ENCODE measurements around the gene RASGRF2.

RASGRF2 gene

DNA sequence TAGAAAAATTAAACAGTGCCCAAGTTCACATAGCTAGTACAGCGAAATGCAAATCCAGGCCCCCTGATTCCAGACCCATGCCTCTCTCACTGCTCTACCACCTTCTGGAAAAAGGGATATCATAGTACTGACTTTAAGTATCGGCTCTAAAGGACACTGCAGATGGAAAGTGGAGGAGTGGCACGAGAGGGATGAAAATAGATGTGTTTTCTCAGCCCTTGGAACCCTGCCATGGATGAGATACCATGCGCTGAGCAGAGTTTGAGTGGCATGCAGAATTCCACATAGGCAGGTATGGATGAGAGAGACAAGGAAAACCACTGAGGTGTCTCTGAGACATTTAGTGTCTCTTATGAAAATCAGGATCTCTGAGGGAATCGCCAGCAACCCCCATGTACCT, 291.8 kb downstream of the RASGRF2 start:
- no peak overlapping the region for H3K27ac ChIP-seq (replicated peaks)
- TF ChIP-seq SPI1 (IDR thresholded peaks at IDR 0.05; ENCODE audit: borderline replicate concordance, low read depth) (no peak), POLR2AphosphoS5 (IDR thresholded peaks at IDR 0.05; ENCODE audit: low read depth) (no peak), CTCF (IDR thresholded peaks at IDR 0.05; ENCODE audit: insufficient read depth, low read length) (no peak), GABPA (IDR thresholded peaks at IDR 0.05; ENCODE audit: low read depth) (no peak)
- TF ChIP-seq, protein P1, sequence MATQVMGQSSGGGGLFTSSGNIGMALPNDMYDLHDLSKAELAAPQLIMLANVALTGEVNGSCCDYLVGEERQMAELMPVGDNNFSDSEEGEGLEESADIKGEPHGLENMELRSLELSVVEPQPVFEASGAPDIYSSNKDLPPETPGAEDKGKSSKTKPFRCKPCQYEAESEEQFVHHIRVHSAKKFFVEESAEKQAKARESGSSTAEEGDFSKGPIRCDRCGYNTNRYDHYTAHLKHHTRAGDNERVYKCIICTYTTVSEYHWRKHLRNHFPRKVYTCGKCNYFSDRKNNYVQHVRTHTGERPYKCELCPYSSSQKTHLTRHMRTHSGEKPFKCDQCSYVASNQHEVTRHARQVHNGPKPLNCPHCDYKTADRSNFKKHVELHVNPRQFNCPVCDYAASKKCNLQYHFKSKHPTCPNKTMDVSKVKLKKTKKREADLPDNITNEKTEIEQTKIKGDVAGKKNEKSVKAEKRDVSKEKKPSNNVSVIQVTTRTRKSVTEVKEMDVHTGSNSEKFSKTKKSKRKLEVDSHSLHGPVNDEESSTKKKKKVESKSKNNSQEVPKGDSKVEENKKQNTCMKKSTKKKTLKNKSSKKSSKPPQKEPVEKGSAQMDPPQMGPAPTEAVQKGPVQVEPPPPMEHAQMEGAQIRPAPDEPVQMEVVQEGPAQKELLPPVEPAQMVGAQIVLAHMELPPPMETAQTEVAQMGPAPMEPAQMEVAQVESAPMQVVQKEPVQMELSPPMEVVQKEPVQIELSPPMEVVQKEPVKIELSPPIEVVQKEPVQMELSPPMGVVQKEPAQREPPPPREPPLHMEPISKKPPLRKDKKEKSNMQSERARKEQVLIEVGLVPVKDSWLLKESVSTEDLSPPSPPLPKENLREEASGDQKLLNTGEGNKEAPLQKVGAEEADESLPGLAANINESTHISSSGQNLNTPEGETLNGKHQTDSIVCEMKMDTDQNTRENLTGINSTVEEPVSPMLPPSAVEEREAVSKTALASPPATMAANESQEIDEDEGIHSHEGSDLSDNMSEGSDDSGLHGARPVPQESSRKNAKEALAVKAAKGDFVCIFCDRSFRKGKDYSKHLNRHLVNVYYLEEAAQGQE (IDR thresholded peaks at IDR 0.05; ENCODE audit: insufficient replicate concordance, low read depth), result no peak
- no peaks in the 10 kb centered on the region for H3K27me3 ChIP-seq (ENCODE audit: insufficient read depth, poor library complexity, severe bottlenecking)
- H3K4me3 ChIP-seq (replicated peaks; ENCODE audit: insufficient read depth, low read length), result no peak overlapping the region
- DNase-seq (ENCODE audit: low read depth in 1 of 2, low spot score in 1 of 2), result no peak

GRCh38 chr5:81252904-81253303, 292.7 kb downstream of the RASGRF2 start:
- no peak for TF ChIP-seq SPI1 (IDR thresholded peaks at IDR 0.05; ENCODE audit: borderline replicate concordance, low read depth)
- TF ChIP-seq POLR2AphosphoS5 (IDR thresholded peaks at IDR 0.05; ENCODE audit: low read depth), result no peak
- TF ChIP-seq GABPA (IDR thresholded peaks at IDR 0.05; ENCODE audit: low read depth), result no peak
- no peak for TF ChIP-seq CTCF (IDR thresholded peaks at IDR 0.05; ENCODE audit: insufficient read depth, low read length)
- no peak for DNase-seq (ENCODE audit: low read depth in 1 of 2, low spot score in 1 of 2)
- H3K27me3 ChIP-seq (ENCODE audit: insufficient read depth, poor library complexity, severe bottlenecking), result no peaks in the 10 kb centered on the region

DNA sequence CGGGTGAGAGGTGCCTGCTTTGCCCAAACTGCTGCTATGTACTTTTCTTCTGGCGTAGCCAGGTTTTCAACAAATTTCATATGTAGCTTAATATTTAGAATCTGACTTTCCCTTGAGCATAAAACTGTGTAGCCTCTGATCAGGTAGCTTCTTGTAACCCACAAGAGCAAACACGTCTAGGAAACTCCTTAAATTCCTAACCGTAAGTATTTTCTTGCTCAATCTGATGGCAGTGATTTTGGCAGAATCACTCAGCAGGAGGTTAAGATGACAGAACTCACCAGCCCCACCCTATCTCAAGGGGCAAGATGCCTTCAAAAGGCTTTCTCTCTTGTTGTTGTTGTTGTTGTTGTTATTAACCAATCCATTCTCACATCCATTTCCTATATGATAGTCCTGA, 293.7 kb downstream of the RASGRF2 start:
- H3K4me3 ChIP-seq (replicated peaks; ENCODE audit: insufficient read depth, low read length), result no peak overlapping the region
- no peak for TF ChIP-seq POLR2AphosphoS5 (IDR thresholded peaks at IDR 0.05; ENCODE audit: low read depth)
- TF ChIP-seq, protein P1 (IDR thresholded peaks at IDR 0.05; ENCODE audit: insufficient replicate concordance, low read depth), result no peak
- no peak for TF ChIP-seq CTCF (IDR thresholded peaks at IDR 0.05; ENCODE audit: insufficient read depth, low read length)
- no peak for TF ChIP-seq SPI1 (IDR thresholded peaks at IDR 0.05; ENCODE audit: borderline replicate concordance, low read depth)
- no peak for TF ChIP-seq GABPA (IDR thresholded peaks at IDR 0.05; ENCODE audit: low read depth)
- H3K27ac ChIP-seq (replicated peaks), result no peak overlapping the region
- H3K27me3 ChIP-seq (ENCODE audit: insufficient read depth, poor library complexity, severe bottlenecking), result no peaks in the 10 kb centered on the region
- no peak for DNase-seq (ENCODE audit: low read depth in 1 of 2, low spot score in 1 of 2)

More at GRCh38 chr5:81252904-81253303, 292.7 kb downstream of the RASGRF2 start:
- H3K27ac ChIP-seq (replicated peaks), result no peak overlapping the region
- no peak overlapping the region for H3K4me3 ChIP-seq (replicated peaks; ENCODE audit: insufficient read depth, low read length)
